Nephron progenitor cell (in vitro differentiated cells): ENCODE data around the gene PTMA.
A peak's percentile ranks its signal among the peaks of the same experiment; 100 is the strongest.

ENCODE experiments used
- DNase-seq: peaks from one replicate; pipeline ENCODE4 v3.0.0; 2021
- H3K27ac Mint-ChIP-seq: 2 replicates; pipeline ENCODE4 v1.8.0; 2021; ENCODE audit warnings: mild to moderate bottlenecking, moderate library complexity, mixed read lengths
- H3K27me3 Mint-ChIP-seq: 2 replicates; pipeline ENCODE4 v1.8.0; 2021; ENCODE audit warnings: mild to moderate bottlenecking, low read depth, mixed read lengths; ENCODE audit not compliant: poor library complexity
- H3K36me3 Mint-ChIP-seq: 2 replicates; pipeline ENCODE4 v1.8.0; 2021; ENCODE audit warnings: low read depth, mixed read lengths
- H3K4me1 Mint-ChIP-seq: 2 replicates; pipeline ENCODE4 v1.8.0; 2021; ENCODE audit warnings: mixed read lengths
- H3K4me3 Mint-ChIP-seq: 2 replicates; pipeline ENCODE4 v1.8.0; 2021; ENCODE audit warnings: mild to moderate bottlenecking, moderate library complexity, mixed read lengths
- H3K9me3 Mint-ChIP-seq: 2 replicates; pipeline ENCODE4 v1.8.0; 2021; ENCODE audit warnings: mild to moderate bottlenecking, moderate library complexity, mixed read lengths
- CTCF ChIP-seq: fragments of 200-600 bp; sonication (generic); IDR thresholded peaks from 2 replicates; pipeline ENCODE4 v1.5.0; 2021; ENCODE audit warnings: antibody characterized with exemption

The PTMA gene

GRCh38 chr2:231725476-231725875, 17.2 kb downstream of the PTMA start:
- Mint-ChIP-seq H3K4me1 (peaks cover 40% of the 10 kb centered on the region), H3K36me3 (peaks cover 7% of the 10 kb centered on the region), H3K27ac (no peak overlapping the region), H3K27me3 (peaks cover 4% of the 10 kb centered on the region), H3K9me3 (no peaks in the 10 kb centered on the region), H3K4me3 (no peak overlapping the region)
- no peak for TF ChIP-seq CTCF
- DNase-seq, result no peak

GRCh38 chr2:231726276-231726675, 18.0 kb downstream of the PTMA start:
- Mint-ChIP-seq H3K36me3 (peaks cover 10% of the 10 kb centered on the region), H3K27me3 (no peaks in the 10 kb centered on the region), H3K9me3 (no peaks in the 10 kb centered on the region), H3K4me1 (peaks cover 32% of the 10 kb centered on the region), H3K4me3 (no peak overlapping the region), H3K27ac (peak overlapping the region; percentile 68)
- no peak for DNase-seq
- TF ChIP-seq CTCF, result no peak

- DNase-seq, result no peak
- peaks cover 18% of the 10 kb centered on the region for H3K36me3 Mint-ChIP-seq
- no peak overlapping the region for H3K4me3 Mint-ChIP-seq
- peak overlapping the region; percentile 9 for H3K27ac Mint-ChIP-seq
- no peak for TF ChIP-seq CTCF
- peaks cover 22% of the 10 kb centered on the region for H3K4me1 Mint-ChIP-seq
- no peaks in the 10 kb centered on the region for H3K9me3 Mint-ChIP-seq
- no peaks in the 10 kb centered on the region for H3K27me3 Mint-ChIP-seq
Measured at GRCh38 chr2:231727621-231728020, 19.3 kb downstream of the PTMA start.

GRCh38 chr2:231732604-231733003, 24.3 kb downstream of the PTMA start:
- no peak for DNase-seq
- H3K27me3 Mint-ChIP-seq, result no peaks in the 10 kb centered on the region
- peaks cover 26% of the 10 kb centered on the region for H3K36me3 Mint-ChIP-seq
- TF ChIP-seq CTCF, result no peak
- H3K4me1 Mint-ChIP-seq, result peaks cover 4% of the 10 kb centered on the region
- H3K4me3 Mint-ChIP-seq, result no peak overlapping the region
- no peaks in the 10 kb centered on the region for H3K9me3 Mint-ChIP-seq
- H3K27ac Mint-ChIP-seq, result peak overlapping the region; percentile 47

GRCh38 chr2:231737761-231738160, 29.4 kb downstream of the PTMA start:
- H3K36me3 Mint-ChIP-seq, result peaks cover 23% of the 10 kb centered on the region
- no peaks in the 10 kb centered on the region for H3K9me3 Mint-ChIP-seq
- H3K4me1 Mint-ChIP-seq, result peaks cover 20% of the 10 kb centered on the region
- H3K4me3 Mint-ChIP-seq, result no peak overlapping the region
- DNase-seq, result no peak
- TF ChIP-seq CTCF, result no peak
- peak overlapping the region; percentile 60 for H3K27ac Mint-ChIP-seq
- no peaks in the 10 kb centered on the region for H3K27me3 Mint-ChIP-seq

- Mint-ChIP-seq H3K36me3 (peaks cover 12% of the 10 kb centered on the region), H3K27me3 (no peaks in the 10 kb centered on the region), H3K4me1 (peaks cover 30% of the 10 kb centered on the region), H3K27ac (peak overlapping the region; percentile 46), H3K9me3 (no peaks in the 10 kb centered on the region), H3K4me3 (no peak overlapping the region)
- DNase-seq, result no peak
- TF ChIP-seq CTCF, result no peak
Measured at GRCh38 chr2:231743376-231744116, 35.2 kb downstream of the PTMA start.
